ENCODE results near the gene HPDL. TPM values are rescaled to one million over a fixed set of nuclear protein-coding genes. Genes with fewer than 3 reads are reported as not detected.

The HPDL gene
- total and polyA plus RNA-seq, 10 of the 15 experiments (the other 5 are each of a cell fraction or from before 2014, with no cell fraction given), result 1.3 to 75.5 (median 31.8) TPM

- TF ChIP-seq TCF3 (IDR thresholded peaks at IDR 0.05; ENCODE audit: borderline replicate concordance, insufficient read depth, low read depth, low read length) (0 out of 2 replicates have a peak, but pooled peaks have one; percentile 69), ELK1 (IDR thresholded peaks at IDR 0.05; ENCODE audit: low read depth, low read length) (peak; percentile 71; the same call in 1 of the 2 replicates), CBFB (IDR thresholded peaks at IDR 0.05; ENCODE audit: low read depth) (0 out of 2 replicates have a peak, but pooled peaks have one; percentile 38), HCFC1 (IDR thresholded peaks at IDR 0.05; ENCODE audit: low read length) (peak; percentile 23; the same call in 1 of the 2 replicates), JUND (IDR thresholded peaks at IDR 0.05; ENCODE audit: low read depth, low read length) (no peak), STAT3 (IDR thresholded peaks at IDR 0.05; ENCODE audit: low read depth, low read length) (no peak), ZBTB33 (IDR thresholded peaks at IDR 0.05) (no peak), SREBF1 (IDR thresholded peaks at IDR 0.05; ENCODE audit: low read length) (no peak), ZNF384 (IDR thresholded peaks at IDR 0.05; ENCODE audit: borderline replicate concordance, low read depth, low read length) (no peak), YBX1 (IDR thresholded peaks at IDR 0.05) (no peak)
Observed at GRCh38 chr1:45303520-45304310, 23.0 kb upstream of the HPDL start (continued).
